Loucy (cell line): Measurements from ENCODE around the gene GPATCH4.

Source experiments
- H2AFZ ChIP-seq: fragments of 200-600 bp; sonication (generic); 2 replicates; pipeline ENCODE4 v1.6.0; 2016; ENCODE audit warnings: antibody characterized with exemption, mild to moderate bottlenecking, low read length, moderate library complexity
- H3F3A ChIP-seq: fragments of 200-600 bp; 2 replicates; pipeline ENCODE4 v1.6.0; 2016; ENCODE audit warnings: antibody characterized with exemption, low read depth, mild to moderate bottlenecking
- H3K27me3 ChIP-seq: fragments of 200-600 bp; sonication (generic); 2 replicates; pipeline ENCODE4 v1.6.1; 2014; ENCODE audit warnings: low read length, mild to moderate bottlenecking; ENCODE audit not compliant: insufficient read depth, poor library complexity, severe bottlenecking
- H3K36me3 ChIP-seq: fragments of 200-600 bp; sonication (generic); 2 replicates; pipeline ENCODE4 v1.6.1; 2016; ENCODE audit warnings: low read length; ENCODE audit not compliant: insufficient read depth
- H3K4me1 ChIP-seq: fragments of 200-600 bp; sonication (generic); 2 replicates; pipeline ENCODE4 v1.5.1; 2014; ENCODE audit warnings: low read length, mild to moderate bottlenecking; ENCODE audit not compliant: insufficient read depth, poor library complexity, severe bottlenecking
- H3K4me2 ChIP-seq: fragments of 200-600 bp; sonication (generic); 2 replicates; pipeline ENCODE4 v1.6.0; 2014; ENCODE audit warnings: antibody characterized with exemption, low read length, low read depth, mild to moderate bottlenecking; ENCODE audit not compliant: poor library complexity, severe bottlenecking
- H3K4me3 ChIP-seq: fragments of 200-600 bp; sonication (generic); 2 replicates; pipeline ENCODE4 v1.5.1; 2014; ENCODE audit warnings: low read length, mild to moderate bottlenecking, mixed read lengths; ENCODE audit not compliant: poor library complexity, severe bottlenecking
- H3K79me2 ChIP-seq: fragments of 200-600 bp; sonication (generic); 2 replicates; pipeline ENCODE4 v1.6.1; 2014; ENCODE audit warnings: low read length; ENCODE audit not compliant: insufficient read depth
- H3K9ac ChIP-seq: fragments of 200-600 bp; sonication (generic); 2 replicates; pipeline ENCODE4 v1.6.0; 2014; ENCODE audit warnings: mild to moderate bottlenecking, low read depth, low read length, moderate library complexity; ENCODE audit not compliant: poor library complexity, severe bottlenecking
- H3K9me2 ChIP-seq: fragments of 200-600 bp; sonication (generic); replicated peaks from 2 replicates; pipeline ENCODE4 v1.6.1; 2016; ENCODE audit warnings: low read depth, low read length, mixed read lengths
- H3K9me3 ChIP-seq: fragments of 200-600 bp; sonication (generic); 2 replicates; pipeline ENCODE4 v1.6.1; 2014; ENCODE audit warnings: mild to moderate bottlenecking, antibody characterized with exemption, low read length, low read depth; ENCODE audit not compliant: insufficient read depth
- H4K20me1 ChIP-seq: fragments of 200-600 bp; sonication (generic); 2 replicates; pipeline ENCODE4 v1.6.0; 2014; ENCODE audit warnings: antibody characterized with exemption, low read length, mild to moderate bottlenecking; ENCODE audit not compliant: insufficient read depth, poor library complexity, severe bottlenecking
- CTCF ChIP-seq: fragments of 200-600 bp; sonication (generic); conservative IDR thresholded peaks from 2 replicates; pipeline ENCODE4 v1.5.1; 2014; ENCODE audit warnings: mild to moderate bottlenecking, antibody characterized with exemption, low read length
- EZH2phosphoT487 ChIP-seq: fragments of 200-600 bp; IDR thresholded peaks from 2 replicates; pipeline ENCODE4 v1.6.1; 2018; ENCODE audit warnings: antibody characterized with exemption, mild to moderate bottlenecking, moderate library complexity, borderline replicate concordance

Gene GPATCH4

GRCh38 chr1:156622581-156623297 lies 21.5 kb upstream of the GPATCH4 start:
- H3K36me3 ChIP-seq: no peaks in the 10 kb centered on the region
- H3F3A ChIP-seq: no peaks in the 10 kb centered on the region
- no peaks in the 10 kb centered on the region for H4K20me1 ChIP-seq
- no peak overlapping the region for H2AFZ ChIP-seq
- H3K79me2 ChIP-seq: no peaks in the 10 kb centered on the region
- no peak overlapping the region for H3K4me2 ChIP-seq
- H3K9me3 ChIP-seq: no peaks in the 10 kb centered on the region
- no peaks in the 10 kb centered on the region for H3K27me3 ChIP-seq
- no peak overlapping the region for H3K9ac ChIP-seq
- TF ChIP-seq EZH2phosphoT487 (no peak), CTCF (no peak)
- H3K9me2 ChIP-seq: no peaks in the 10 kb centered on the region
- H3K4me3 ChIP-seq: no peak overlapping the region
- H3K4me1 ChIP-seq: peaks cover 4% of the 10 kb centered on the region

- TF ChIP-seq EZH2phosphoT487 (no peak), CTCF (no peak; the same call in 1 of the 2 replicates)
- no peaks in the 10 kb centered on the region for H3K9me3 ChIP-seq
Observed at GRCh38 chr1:156619582-156619955, 18.3 kb upstream of the GPATCH4 start.

GRCh38 chr1:156618853-156619581 lies 17.7 kb upstream of the GPATCH4 start, which contains the start of gene HAPLN2:
HAPLN2 (plus strand) TSS chr1:156619415; CDS start chr1:156623491, 4,076 bp downstream.
- no peaks in the 10 kb centered on the region for H4K20me1 ChIP-seq
- no peak within 1 kb of the TSS for H3K9ac ChIP-seq
- H3F3A ChIP-seq: no peaks in the 10 kb centered on the region
- H3K9me2 ChIP-seq: no peaks in the 10 kb centered on the region
- H3K4me3 ChIP-seq: no peak within 1 kb of the TSS
- H3K9me3 ChIP-seq: no peaks in the 10 kb centered on the region
- H2AFZ ChIP-seq: no peak within 1 kb of the TSS
- no peaks in the 10 kb centered on the region for H3K36me3 ChIP-seq
- no peaks in the 10 kb centered on the region for H3K79me2 ChIP-seq
- TF ChIP-seq CTCF (peak; percentile 73), EZH2phosphoT487 (no peak)
- no peaks in the 10 kb centered on the region for H3K27me3 ChIP-seq
- H3K4me2 ChIP-seq: peak within 1 kb of the TSS; percentile 44
- peaks cover 4% of the 10 kb centered on the region for H3K4me1 ChIP-seq

More at GRCh38 chr1:156619582-156619955, 18.3 kb upstream of the GPATCH4 start:
- no peaks in the 10 kb centered on the region for H3K27me3 ChIP-seq
- peaks cover 4% of the 10 kb centered on the region for H3K4me1 ChIP-seq
- no peaks in the 10 kb centered on the region for H3K9me2 ChIP-seq
- H3K36me3 ChIP-seq: no peaks in the 10 kb centered on the region
- no peak overlapping the region for H2AFZ ChIP-seq
- H3K79me2 ChIP-seq: no peaks in the 10 kb centered on the region
- no peak overlapping the region for H3K4me2 ChIP-seq
- no peak overlapping the region for H3K9ac ChIP-seq
- no peaks in the 10 kb centered on the region for H4K20me1 ChIP-seq
- H3K4me3 ChIP-seq: no peak overlapping the region
- H3F3A ChIP-seq: no peaks in the 10 kb centered on the region
